ENCODE data around the gene ARMC3.
"Not testable (repeated sequence)": the region's sequence is repeated elsewhere in the genome, so short reads cannot be mapped to it uniquely, and the experiment has no call there.

- not testable (repeated sequence) for TF ChIP-seq POLR2A, CTCF, EP300 (IDR thresholded peaks at IDR 0.05)
Measured at GRCh38 chr10:22929053-22929452, 1.2 kb downstream of the ARMC3 start.

Data from ovary (tissue), 3 donors.